K562 (cell line): ENCODE measurements around the gene SART1. TPM values are rescaled to one million over a fixed set of nuclear protein-coding genes. Genes with fewer than 3 reads are reported as not detected.

Experiments used
- BCOR ChIP-seq: fragments of 450-650 bp; IDR thresholded peaks from 2 replicates; pipeline ENCODE4 v1.6.1; 2016
- CAMTA2 ChIP-seq: fragments of 250-450 bp; sonication (Bioruptor Pico); conservative IDR thresholded peaks from 2 replicates; pipeline ENCODE4 v1.5.1; 2022
- CREB1 ChIP-seq, 2 experiments: sonication (generic) in 1 of 2; formaldehyde crosslinking in 1 of 2; IDR thresholded peaks; 2 replicates each; pipeline versions ENCODE4 v1.6.1 to v1.8.0; 2012 to 2022; ENCODE audit warnings: inconsistent platforms in 1 of 2, mild to moderate bottlenecking in 1 of 2, missing genetic modification reagents in 1 of 2, moderate library complexity in 1 of 2
- CTBP1 ChIP-seq: fragments of 450-650 bp; IDR thresholded peaks from 2 replicates; pipeline ENCODE4 v1.6.1; 2016; ENCODE audit warnings: borderline replicate concordance
- FIP1L1 ChIP-seq: fragments of 200-400 bp; formaldehyde crosslinking; IDR thresholded peaks from 2 replicates; pipeline ENCODE4 v1.6.1; 2018; ENCODE audit warnings: mild to moderate bottlenecking, low read depth, low read length; ENCODE audit not compliant: poor library complexity, severe bottlenecking
- HNRNPL ChIP-seq: fragments of 200-400 bp; formaldehyde crosslinking; IDR thresholded peaks from 2 replicates; pipeline ENCODE4 v1.6.1; 2017; ENCODE audit warnings: low read depth, mild to moderate bottlenecking, low read length
- HOXB6 ChIP-seq: fragments of 250-450 bp; sonication (Bioruptor Pico); IDR thresholded peaks from 2 replicates; pipeline ENCODE4 v1.5.1; 2022; ENCODE audit warnings: mild to moderate bottlenecking, borderline replicate concordance
- LARP7 ChIP-seq: fragments of 450-650 bp; IDR thresholded peaks from 2 replicates; pipeline ENCODE4 v1.6.1; 2016
- NFE2 ChIP-seq: IDR thresholded peaks from 2 replicates; pipeline ENCODE4 v1.6.1; 2014; ENCODE audit warnings: antibody characterized with exemption, low read depth
- NR2C1 ChIP-seq, 2 experiments: fragments of 450-650 bp; IDR thresholded peaks; 2 replicates each; pipeline ENCODE4 v1.6.1; 2017; ENCODE audit warnings: mild to moderate bottlenecking in 2 of 2, antibody characterized with exemption in 1 of 2, inconsistent platforms in 1 of 2, missing compliant biosample characterization in 1 of 2, missing genetic modification characterization in 1 of 2
- REST ChIP-seq, 2 experiments: fragments of 450-650 bp; formaldehyde crosslinking in 1 of 2; IDR thresholded peaks; 2 replicates each; pipeline versions ENCODE4 v1.4.0 to v1.6.1; 2014 to 2020; ENCODE audit warnings: mild to moderate bottlenecking in 2 of 2, borderline replicate concordance in 1 of 2, low read depth in 1 of 2
- TCF3 ChIP-seq: sonication (generic); formaldehyde crosslinking; IDR thresholded peaks from 2 replicates; pipeline ENCODE4 v1.4.0; 2020; ENCODE audit warnings: mild to moderate bottlenecking, missing genetic modification reagents
- ZBED1 ChIP-seq: IDR thresholded peaks from 2 replicates; pipeline ENCODE4 v1.6.1; 2014
- ZBTB5 ChIP-seq: fragments of 450-650 bp; IDR thresholded peaks from 2 replicates; pipeline ENCODE4 v1.6.1; 2017; ENCODE audit warnings: antibody characterized with exemption
- ZNF24 ChIP-seq: fragments of 450-650 bp; IDR thresholded peaks from 2 replicates; pipeline ENCODE4 v1.6.1; 2016
- ZNF395 ChIP-seq: fragments of 200-800 bp; sonication (Bioruptor generic); IDR thresholded peaks from 2 replicates; pipeline ENCODE4 v1.6.1; 2017; ENCODE audit warnings: missing genetic modification characterization, missing compliant biosample characterization
- polyA plus RNA-seq, 8 experiments: library from polyadenylated mRNA; depleted of rRNA in 4 of 8; stranded (reverse) in 5 of 8; unstranded in 3 of 8; fragments of >200 nt; fragmentation: Nextera tagmentation in 2 of 8; fragmentation: Illumina TruSeq in 1 of 8; extraction: Ambion mirVana in 2 of 8; extraction: Trizol in 1 of 8; gene quantifications; 2 replicates each; pipeline versions ENCODE4 v1.2.1 to v1.2.3, GENCODE V29; 2011 to 2014; ENCODE audit warnings: inconsistent platforms in 1 of 8, missing spikeins in 1 of 8
- total RNA-seq, 7 experiments: library from RNA; depleted of rRNA in 6 of 7; stranded (reverse); fragments of >200 nt in 6 of 7; fragmentation: Illumina TruSeq in 2 of 7; extraction: Trizol in 2 of 7; gene quantifications; 2 replicates each; pipeline versions ENCODE4 v1.2.1 to v1.2.3, GENCODE V29; 2011 to 2021; ENCODE audit warnings: low replicate concordance in 1 of 7

Gene SART1
- total and polyA plus RNA-seq, 9 of the 15 experiments (the other 6 are each of a cell fraction or from before 2014, with no cell fraction given): 4.8 to 84.1 (median 31.7) TPM

GRCh38 chr11:65919141-65919572, 42.4 kb upstream of the SART1 start, which contains the start of gene DRAP1 (continued):
- TF ChIP-seq REST (IDR thresholded peaks at IDR 0.05; ENCODE audit: borderline replicate concordance): peak; percentile 50; the same call in 1 of the 2 replicates
- no peak for TF ChIP-seq REST (CRISPR knock-in tag; IDR thresholded peaks at IDR 0.05; ENCODE audit: low read depth)
- peak; percentile 76; the same call in 1 of the 2 replicates for TF ChIP-seq CREB1 (IDR thresholded peaks at IDR 0.05)
- peak; percentile 89 for TF ChIP-seq CREB1 (CRISPR knock-in tag; IDR thresholded peaks at IDR 0.05)
- TF ChIP-seq ZNF24: peak; percentile 69; the same call in 1 of the 2 replicates
- peak; percentile 40; the same call in 1 of the 2 replicates for TF ChIP-seq NFE2
- no peak for TF ChIP-seq NR2C1 (IDR thresholded peaks at IDR 0.05)
- no peak for TF ChIP-seq NR2C1 (tag; IDR thresholded peaks at IDR 0.05)
- peak; percentile 49; the same call in 1 of the 2 replicates for TF ChIP-seq HNRNPL
- TF ChIP-seq HOXB6 (CRISPR knock-in tag): no peak
- TF ChIP-seq ZBTB5: no peak
- TF ChIP-seq CAMTA2: 0 out of 2 replicates have a peak, but pooled peaks have one; percentile 68
- TF ChIP-seq ZBED1: peak; percentile 68; the same call in 1 of the 2 replicates
- TF ChIP-seq FIP1L1: peak; percentile 83
- TF ChIP-seq LARP7: 0 out of 2 replicates have a peak, but pooled peaks have one; percentile 75
- 0 out of 2 replicates have a peak, but pooled peaks have one; percentile 85 for TF ChIP-seq ZNF395 (CRISPR knock-in tag)
- peak; percentile 96 for TF ChIP-seq CTBP1
- peak; percentile 29; the same call in 1 of the 2 replicates for TF ChIP-seq TCF3 (CRISPR knock-in tag)
- 0 out of 2 replicates have a peak, but pooled peaks have one; percentile 40 for TF ChIP-seq BCOR
